ENCODE measurements around the gene SF3B4.
A peak's percentile ranks its signal among the peaks of the same experiment; 100 is the strongest.

The SF3B4 gene

GRCh38 chr1:149916193-149916897 is 11.3 kb downstream of the SF3B4 start:
- H3K4me3 ChIP-seq (replicated peaks in 1 of 2; ENCODE audit: low read depth in 2 of 2, low read length in 2 of 2), result peak overlapping the region; percentile 66 to 68

GRCh38 chr1:149915429-149916192 is 12.0 kb downstream of the SF3B4 start:
- DNase-seq (ENCODE audit: low read depth in 2 of 2), result no peak
- no peak overlapping the region for H3K4me3 ChIP-seq (replicated peaks in 1 of 2; ENCODE audit: low read depth in 2 of 2, low read length in 2 of 2)
- no peak for TF ChIP-seq CTCF (IDR thresholded peaks at IDR 0.05; ENCODE audit: low read depth, low read length)

More at GRCh38 chr1:149916193-149916897, 11.3 kb downstream of the SF3B4 start:
- no peak for TF ChIP-seq CTCF (IDR thresholded peaks at IDR 0.05; ENCODE audit: low read depth, low read length)
- DNase-seq (ENCODE audit: low read depth in 2 of 2), result no peak

GRCh38 chr1:149914545-149914944 is 13.1 kb downstream of the SF3B4 start:
- no peak overlapping the region for H3K4me3 ChIP-seq (replicated peaks in 1 of 2; ENCODE audit: low read depth in 2 of 2, low read length in 2 of 2)
- DNase-seq (ENCODE audit: low read depth in 2 of 2), result no peak
- TF ChIP-seq CTCF (IDR thresholded peaks at IDR 0.05; ENCODE audit: low read depth, low read length), result no peak

GRCh38 chr1:149906570-149907075 is 21.0 kb downstream of the SF3B4 start:
- TF ChIP-seq CTCF (IDR thresholded peaks at IDR 0.05; ENCODE audit: low read depth, low read length), result no peak
- H3K4me3 ChIP-seq (replicated peaks in 1 of 2; ENCODE audit: low read depth in 2 of 2, low read length in 2 of 2), result no peak overlapping the region
- no peak for DNase-seq (ENCODE audit: low read depth in 2 of 2)

GRCh38 chr1:149903836-149904491 is 23.6 kb downstream of the SF3B4 start:
- no peak for TF ChIP-seq CTCF (IDR thresholded peaks at IDR 0.05; ENCODE audit: low read depth, low read length)
- H3K4me3 ChIP-seq (replicated peaks in 1 of 2; ENCODE audit: low read depth in 2 of 2, low read length in 2 of 2), result no peak overlapping the region
- DNase-seq (ENCODE audit: low read depth in 2 of 2), result no peak

GRCh38 chr1:149899460-149900284 is 27.9 kb downstream of the SF3B4 start, which contains the start of gene BOLA1:
TSS of gene BOLA1 (plus strand) at chr1:149899568. CDS start at chr1:149900060, 492 bp downstream.
- H3K4me3 ChIP-seq (replicated peaks in 1 of 2; ENCODE audit: low read depth in 2 of 2, low read length in 2 of 2), result peak within 1 kb of the TSS; percentile 56
- TF ChIP-seq CTCF (IDR thresholded peaks at IDR 0.05; ENCODE audit: low read depth, low read length), result no peak
- DNase-seq (ENCODE audit: low read depth in 2 of 2), result peak; percentile 91 to 93

All from cardiac fibroblast (primary cell).